Endometrium (tissue), 2 donors: Measurements from ENCODE around the gene CFAP97D2.
"Not testable (repeated sequence)": the region's sequence is repeated elsewhere in the genome, so short reads cannot be mapped to it uniquely, and the experiment has no call there.

Experiments used
- FAIRE-seq: peaks from 2 replicates; lab custom pipeline; 2012; peaks lifted over from hg19 to GRCh38; lab: Jason Lieb, UNC
- donor health status: control.
- donor health status: control.

CFAP97D2 gene

GRCh38 chr13:114143806-114144605 lies 35.1 kb upstream of the CFAP97D2 start:
- no peak for FAIRE-seq

GRCh38 chr13:114144606-114145244 lies 34.3 kb upstream of the CFAP97D2 start:
- no peak for FAIRE-seq

GRCh38 chr13:114145256-114145655 lies 33.8 kb upstream of the CFAP97D2 start:
- no peak for FAIRE-seq

GRCh38 chr13:114145722-114146121 lies 33.3 kb upstream of the CFAP97D2 start:
- no peak for FAIRE-seq

- FAIRE-seq: no peak
Observed at GRCh38 chr13:114146173-114146572, 32.9 kb upstream of the CFAP97D2 start.

- FAIRE-seq: no peak
Observed at GRCh38 chr13:114146629-114147028, 32.4 kb upstream of the CFAP97D2 start.

- FAIRE-seq: no peak
Observed at GRCh38 chr13:114147803-114148520, 31.1 kb upstream of the CFAP97D2 start.

GRCh38 chr13:114148521-114148855 lies 30.6 kb upstream of the CFAP97D2 start:
- no peak for FAIRE-seq

- not testable (repeated sequence) for FAIRE-seq
Observed at GRCh38 chr13:114148886-114149285, 30.2 kb upstream of the CFAP97D2 start.

- no peak for FAIRE-seq
Observed at GRCh38 chr13:114149774-114150740, 29.0 kb upstream of the CFAP97D2 start.

- FAIRE-seq: no peak
Observed at GRCh38 chr13:114151031-114151430, 28.0 kb upstream of the CFAP97D2 start.

- FAIRE-seq: no peak
Observed at GRCh38 chr13:114151565-114152284, 27.3 kb upstream of the CFAP97D2 start.

GRCh38 chr13:114152285-114152645 lies 26.8 kb upstream of the CFAP97D2 start:
- FAIRE-seq: no peak

GRCh38 chr13:114152831-114153371 lies 26.2 kb upstream of the CFAP97D2 start:
- FAIRE-seq: no peak

- no peak for FAIRE-seq
Observed at GRCh38 chr13:114153485-114154080, 25.5 kb upstream of the CFAP97D2 start.

GRCh38 chr13:114154476-114154875 lies 24.6 kb upstream of the CFAP97D2 start:
- no peak for FAIRE-seq

- FAIRE-seq: no peak
Observed at GRCh38 chr13:114155320-114155719, 23.7 kb upstream of the CFAP97D2 start.

- no peak for FAIRE-seq
Observed at GRCh38 chr13:114155926-114156883, 22.9 kb upstream of the CFAP97D2 start.

- no peak for FAIRE-seq
Observed at GRCh38 chr13:114157869-114158495, 21.1 kb upstream of the CFAP97D2 start.
